ENCODE measurements around the gene PEPD.

Gene PEPD

DNA sequence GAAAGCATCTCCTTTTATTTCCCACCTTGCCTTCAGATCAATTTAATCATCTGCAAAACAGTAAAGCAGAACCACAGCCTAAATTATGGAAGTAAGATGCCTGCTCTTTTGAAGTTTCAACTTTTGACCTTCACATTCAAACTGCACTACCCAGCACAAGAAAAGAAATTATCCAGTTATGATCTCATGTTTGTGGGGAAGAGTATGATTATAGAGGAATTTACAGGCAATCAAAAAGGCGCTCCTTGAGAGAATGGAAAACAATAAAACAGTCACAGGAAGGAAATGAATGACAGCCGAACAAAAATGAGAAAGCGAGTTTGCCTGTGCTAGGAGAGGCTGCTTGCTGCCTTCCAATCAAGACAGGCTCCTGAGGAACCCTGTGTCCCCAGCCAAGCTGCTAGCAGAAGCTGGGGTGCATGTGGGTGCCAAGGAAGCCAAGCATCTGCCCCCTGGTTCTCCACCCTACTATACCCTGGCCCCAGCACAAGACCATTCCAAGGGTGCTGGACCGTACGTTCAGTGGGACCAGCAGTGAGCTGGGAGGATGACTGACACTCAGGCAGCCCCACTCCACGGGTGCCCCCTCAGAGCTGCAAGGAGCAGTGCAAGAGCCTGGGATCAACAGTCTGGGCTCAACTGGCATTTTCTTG is 47.8 kb downstream of the PEPD start:
- DNase-seq (ENCODE audit: low read depth in 2 of 2, low spot score in 1 of 2): no peak

DNA sequence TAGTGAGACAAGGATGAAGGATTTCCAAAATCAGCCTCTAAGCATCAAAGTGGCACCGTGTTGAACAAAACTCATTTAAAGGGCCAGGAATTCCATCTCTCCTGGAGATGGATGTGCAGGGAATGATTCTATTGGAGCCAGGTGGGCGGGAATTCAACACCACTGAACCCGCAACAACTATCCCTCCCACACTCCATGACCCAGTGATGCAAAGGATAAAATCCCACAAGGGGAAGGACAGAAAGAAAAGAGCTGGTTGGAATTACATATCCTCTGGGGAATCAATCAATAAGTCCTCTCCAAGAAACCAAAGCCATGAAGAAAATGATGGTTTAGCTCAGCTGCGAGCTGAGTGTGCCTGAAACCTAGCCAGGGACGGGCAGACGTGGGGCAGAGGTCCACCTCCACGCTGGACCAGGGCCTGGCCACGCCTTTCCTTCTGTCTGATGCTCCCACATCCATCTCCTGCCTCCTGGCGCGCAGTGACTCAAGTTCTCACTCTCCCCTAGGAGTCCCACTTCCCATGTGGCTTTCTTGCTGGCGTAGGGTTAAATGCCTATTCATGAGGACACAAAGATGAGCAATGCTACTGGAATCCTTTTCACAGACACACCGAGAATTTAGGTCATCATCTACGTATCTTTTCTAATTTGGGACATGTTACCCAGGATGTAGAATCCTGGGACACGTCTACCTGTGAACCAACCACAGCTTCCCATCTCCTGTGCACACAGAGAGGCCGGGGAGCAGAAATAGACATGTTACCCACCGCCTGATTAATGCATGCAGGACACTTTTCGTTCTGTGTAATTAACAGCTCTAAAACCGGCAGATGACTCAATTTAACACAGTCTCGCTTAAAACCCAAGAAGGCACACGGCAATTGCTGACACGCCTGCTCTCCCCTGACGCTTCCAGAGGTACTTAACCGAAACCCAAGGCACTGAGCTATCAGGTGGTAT is 48.6 kb downstream of the PEPD start:
- no peak for DNase-seq (ENCODE audit: low read depth in 2 of 2, low spot score in 1 of 2)

DNA sequence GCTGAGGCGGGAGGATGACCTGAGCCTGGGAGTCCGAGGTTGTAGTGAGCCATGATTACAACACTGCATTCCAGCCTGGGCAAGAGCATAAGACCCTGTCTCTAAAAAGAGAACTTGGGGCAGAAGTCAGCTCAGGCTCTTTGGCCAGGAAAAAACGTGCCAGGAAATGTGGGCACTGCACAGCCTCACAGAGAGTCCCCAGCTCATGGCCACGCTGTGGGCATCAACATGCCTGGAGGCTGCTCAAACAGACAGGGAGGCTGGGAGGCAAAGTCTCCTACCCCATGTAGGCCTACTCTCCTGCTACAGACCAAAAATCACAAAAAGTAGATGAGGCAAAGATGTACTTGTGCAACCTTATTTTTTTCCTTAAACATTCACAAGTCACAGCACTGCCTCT is 49.4 kb downstream of the PEPD start:
- DNase-seq (ENCODE audit: low read depth in 2 of 2, low spot score in 1 of 2): no peak

DNA sequence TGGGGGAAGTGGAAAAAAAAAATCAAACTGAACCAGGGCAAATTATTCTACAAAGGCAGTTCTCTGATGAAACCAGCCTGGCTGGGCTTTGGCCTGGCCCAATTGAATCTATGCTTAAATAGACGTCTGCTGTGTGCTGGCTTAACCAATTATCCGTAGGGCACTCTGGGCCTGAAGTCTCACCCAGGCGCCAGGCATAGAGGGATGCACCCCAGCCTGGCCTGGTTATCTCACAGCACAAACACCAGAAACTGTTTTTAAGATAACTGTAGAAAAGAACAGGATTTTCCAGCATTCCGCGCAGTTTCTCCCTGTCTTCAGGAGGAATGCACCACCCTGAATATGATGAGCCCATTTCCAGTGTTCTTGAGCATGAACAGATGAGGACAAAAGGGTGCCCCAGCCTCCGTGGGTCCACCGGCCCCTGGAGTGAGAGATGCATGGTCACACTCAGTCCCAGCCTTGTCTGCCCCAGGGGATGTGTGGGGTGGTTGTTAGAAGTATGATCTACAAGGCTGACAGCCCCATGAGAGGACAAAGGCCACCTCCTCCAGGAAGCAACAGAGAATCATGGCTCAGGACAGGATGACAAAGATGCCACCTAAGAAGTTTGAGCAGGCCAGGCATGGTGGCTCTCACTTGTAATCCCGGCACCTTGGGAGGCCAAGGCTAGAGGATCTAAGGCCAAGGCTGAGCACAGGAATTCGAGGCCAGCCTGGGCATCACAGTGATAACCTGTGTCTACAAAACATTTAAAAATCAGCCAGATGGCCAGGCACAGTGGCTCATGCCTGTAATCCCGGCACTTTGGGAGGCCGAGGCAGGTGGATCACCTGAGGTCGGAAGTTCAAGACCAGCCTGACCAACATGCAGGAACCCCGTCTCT is 50.2 kb downstream of the PEPD start:
- DNase-seq (ENCODE audit: low read depth in 2 of 2, low spot score in 1 of 2): no peak

DNA sequence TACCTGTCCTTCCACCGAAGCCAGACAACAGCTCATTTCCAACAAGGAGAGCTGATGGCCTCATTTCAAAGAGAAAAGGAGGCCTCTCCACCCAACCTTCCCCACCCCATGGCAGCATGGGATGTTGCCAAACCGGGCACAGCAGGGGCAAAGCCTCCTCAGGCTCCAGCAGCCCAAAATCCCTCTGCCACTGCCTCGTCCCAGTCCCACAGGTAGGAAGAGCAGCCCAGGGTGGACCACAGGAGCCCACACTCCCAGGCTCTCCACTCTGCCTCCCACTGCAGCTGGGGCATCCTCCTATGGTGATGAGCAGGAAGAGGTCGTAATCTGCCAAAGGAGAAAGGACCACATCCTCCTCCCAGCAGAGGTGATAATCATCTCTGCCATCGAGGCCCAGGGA is 50.9 kb downstream of the PEPD start:
- no peak for DNase-seq (ENCODE audit: low read depth in 2 of 2, low spot score in 1 of 2)

DNA sequence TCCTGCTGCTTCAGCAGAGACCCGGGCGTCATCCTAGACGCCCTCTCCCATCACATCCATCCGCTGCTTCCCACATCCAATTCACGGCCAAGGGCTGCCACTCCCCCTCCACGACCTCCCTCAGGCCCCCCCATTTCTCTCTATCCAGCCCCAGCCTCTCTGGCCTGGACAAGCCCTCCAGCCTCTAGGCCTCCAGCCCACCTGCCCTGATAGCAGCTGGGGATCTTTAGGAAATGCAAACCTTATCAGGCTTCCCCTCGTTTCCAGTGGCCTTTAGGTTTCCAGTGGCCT is 51.6 kb downstream of the PEPD start:
- DNase-seq (ENCODE audit: low read depth in 2 of 2, low spot score in 1 of 2): no peak

DNA sequence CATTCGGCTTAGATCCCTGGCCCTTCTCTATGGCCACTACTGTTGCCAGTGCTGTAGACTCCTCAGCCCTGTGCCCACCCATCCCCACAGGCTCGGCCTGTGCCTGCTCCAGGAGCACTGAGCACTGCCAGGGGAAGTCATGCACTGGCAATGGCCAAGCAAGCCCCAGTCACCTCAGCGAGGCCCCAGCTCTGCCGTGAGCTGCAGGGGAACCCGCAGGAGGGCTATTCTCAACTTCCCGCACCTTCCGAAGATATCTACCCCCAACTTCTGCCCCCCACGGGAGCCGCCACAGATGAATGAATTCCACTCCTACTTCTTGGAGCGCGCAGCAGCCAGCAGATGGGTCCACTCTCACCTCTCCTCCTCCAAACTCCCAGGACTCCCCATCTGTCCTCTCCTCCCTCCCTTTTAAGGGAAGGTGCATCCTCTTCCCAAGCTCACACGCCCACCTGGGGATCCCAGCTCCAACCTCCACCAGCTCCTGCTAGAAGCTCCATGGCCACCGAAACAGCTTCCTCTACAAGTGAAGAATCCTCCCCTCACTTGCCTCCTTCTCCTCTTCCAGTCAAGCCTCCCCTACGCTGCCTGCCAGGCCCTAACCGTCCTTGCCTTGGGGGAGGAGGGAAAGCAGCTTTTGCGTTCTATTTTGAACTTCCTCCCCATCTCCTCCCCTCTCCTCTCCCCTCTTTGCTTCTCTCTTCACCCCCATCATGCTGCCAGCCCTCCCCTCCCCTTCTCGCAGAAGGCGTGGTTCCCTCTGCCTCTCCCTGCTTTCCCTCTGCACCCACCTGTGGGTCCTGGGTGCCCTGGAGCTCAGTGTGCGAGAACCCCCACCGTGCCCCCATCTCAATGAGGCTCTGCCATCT is 52.2 kb downstream of the PEPD start:
- DNase-seq (ENCODE audit: low read depth in 2 of 2, low spot score in 1 of 2): no peak

DNA sequence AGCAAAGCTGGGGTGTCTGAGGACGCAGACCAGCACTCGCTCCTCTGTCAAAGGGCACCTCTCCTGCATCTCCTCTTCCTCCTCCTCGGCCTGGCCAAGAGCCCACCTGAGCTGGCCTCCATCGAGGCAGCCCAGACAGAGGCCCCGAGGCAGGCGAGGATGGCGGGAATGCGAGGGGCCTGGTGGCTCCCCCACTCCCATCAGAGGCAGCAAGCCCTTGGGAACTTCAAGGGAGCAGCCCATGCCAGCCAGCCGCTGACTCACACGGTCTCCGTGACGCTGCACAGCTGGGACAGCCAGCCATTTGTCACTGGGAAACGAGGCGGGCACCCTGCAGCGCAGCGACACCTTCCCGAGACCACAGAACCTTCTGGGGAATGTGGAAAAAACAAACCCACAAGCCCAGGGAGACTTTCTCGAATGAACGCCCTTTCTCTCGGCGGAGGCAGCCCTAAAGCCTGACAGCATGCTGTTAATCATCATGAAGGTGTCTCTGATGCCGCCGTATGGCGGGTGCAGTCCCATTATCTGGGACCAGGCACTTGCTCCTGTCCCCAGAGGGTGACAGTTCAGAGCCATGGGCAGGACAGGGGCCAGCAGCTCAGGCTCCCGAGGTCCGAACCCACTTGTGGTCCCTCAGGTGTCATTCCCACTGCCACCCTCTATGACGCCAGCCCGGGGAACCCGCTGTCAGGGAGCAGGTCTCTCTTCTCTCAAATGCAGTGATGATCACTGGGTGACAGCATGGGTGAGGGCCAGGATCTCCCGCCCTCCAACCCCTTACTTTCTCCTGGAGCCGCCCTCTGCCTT is 53.0 kb downstream of the PEPD start:
- DNase-seq (ENCODE audit: low read depth in 2 of 2, low spot score in 1 of 2): no peak

DNA sequence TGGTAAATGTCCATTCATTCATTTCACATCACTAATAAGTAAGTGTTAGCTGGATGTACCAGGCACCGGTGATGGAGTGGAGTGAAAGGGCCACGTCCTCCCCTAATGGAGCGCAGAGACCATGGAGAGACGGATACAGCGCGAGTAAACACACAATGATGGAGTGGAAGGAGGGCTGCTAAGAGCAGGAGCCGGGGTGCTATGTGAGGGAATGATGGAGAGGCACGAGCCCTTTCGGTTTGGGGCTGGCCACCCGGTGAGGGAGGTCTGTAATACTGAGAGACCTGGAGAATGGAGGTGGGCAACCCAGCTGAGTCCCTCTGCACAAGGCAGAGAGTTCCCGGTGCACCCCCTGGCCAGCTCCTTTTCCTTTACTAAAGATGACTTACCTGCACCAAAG is 53.7 kb downstream of the PEPD start:
- DNase-seq (ENCODE audit: low read depth in 2 of 2, low spot score in 1 of 2): no peak

DNA sequence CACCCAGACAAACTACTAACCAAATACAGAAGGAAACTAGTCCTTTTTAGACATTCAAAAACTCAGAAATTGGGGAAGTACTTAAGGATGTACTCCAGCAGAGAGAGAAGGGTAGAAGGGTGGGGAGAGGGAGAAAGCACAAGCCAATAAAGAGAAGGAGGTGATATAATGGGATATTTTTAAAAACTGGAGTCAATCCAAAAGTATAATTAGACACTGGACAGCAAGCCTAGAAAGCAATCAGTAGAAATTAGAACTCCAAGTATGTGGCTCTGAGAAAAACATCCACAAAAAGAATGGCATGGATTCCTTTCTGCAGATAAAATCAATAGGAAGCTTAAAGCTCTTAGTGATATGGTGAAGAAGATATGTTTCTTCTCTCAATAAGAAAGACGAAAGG is 55.8 kb downstream of the PEPD start:
- DNase-seq (ENCODE audit: low read depth in 2 of 2, low spot score in 1 of 2): no peak

DNA sequence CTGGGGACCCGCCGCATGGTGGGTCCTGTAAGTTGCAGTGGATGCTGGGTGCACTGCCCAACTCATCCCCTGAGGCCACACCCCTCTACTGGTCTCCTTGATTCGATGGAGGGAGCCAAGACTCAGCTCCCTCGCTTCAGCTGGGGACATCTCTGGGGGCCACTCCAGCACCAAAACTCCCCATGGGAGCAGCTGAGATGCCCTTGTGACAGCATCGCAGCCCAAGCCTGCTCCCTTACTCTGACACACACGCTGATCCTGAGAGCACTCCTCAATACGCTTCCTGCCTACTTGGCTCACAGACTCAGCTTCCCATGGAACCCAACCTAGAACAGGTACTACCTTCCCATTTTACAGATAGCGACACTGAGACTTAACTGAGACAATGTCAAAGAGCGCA is 56.2 kb downstream of the PEPD start:
- no peak for DNase-seq (ENCODE audit: low read depth in 2 of 2, low spot score in 1 of 2)

DNA sequence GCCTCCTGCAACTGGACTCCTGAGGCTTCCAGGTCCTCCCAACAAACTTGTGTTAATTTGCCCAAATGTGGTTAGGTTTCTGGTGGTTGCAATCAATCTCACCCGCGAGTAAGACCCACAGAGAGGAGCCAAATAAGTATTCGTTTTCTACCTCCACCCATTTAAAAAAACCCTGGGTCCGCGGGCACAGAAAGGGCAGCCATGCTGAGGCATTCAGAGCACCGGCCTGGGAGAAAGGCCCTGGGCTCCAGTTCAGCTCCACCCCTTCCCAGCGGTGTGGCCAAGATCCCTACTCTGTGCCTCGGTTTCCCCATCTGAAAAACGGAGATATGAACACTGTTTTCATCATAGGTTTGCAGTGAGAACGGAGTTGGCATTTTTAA is 56.9 kb downstream of the PEPD start:
- no peak for DNase-seq (ENCODE audit: low read depth in 2 of 2, low spot score in 1 of 2)

DNA sequence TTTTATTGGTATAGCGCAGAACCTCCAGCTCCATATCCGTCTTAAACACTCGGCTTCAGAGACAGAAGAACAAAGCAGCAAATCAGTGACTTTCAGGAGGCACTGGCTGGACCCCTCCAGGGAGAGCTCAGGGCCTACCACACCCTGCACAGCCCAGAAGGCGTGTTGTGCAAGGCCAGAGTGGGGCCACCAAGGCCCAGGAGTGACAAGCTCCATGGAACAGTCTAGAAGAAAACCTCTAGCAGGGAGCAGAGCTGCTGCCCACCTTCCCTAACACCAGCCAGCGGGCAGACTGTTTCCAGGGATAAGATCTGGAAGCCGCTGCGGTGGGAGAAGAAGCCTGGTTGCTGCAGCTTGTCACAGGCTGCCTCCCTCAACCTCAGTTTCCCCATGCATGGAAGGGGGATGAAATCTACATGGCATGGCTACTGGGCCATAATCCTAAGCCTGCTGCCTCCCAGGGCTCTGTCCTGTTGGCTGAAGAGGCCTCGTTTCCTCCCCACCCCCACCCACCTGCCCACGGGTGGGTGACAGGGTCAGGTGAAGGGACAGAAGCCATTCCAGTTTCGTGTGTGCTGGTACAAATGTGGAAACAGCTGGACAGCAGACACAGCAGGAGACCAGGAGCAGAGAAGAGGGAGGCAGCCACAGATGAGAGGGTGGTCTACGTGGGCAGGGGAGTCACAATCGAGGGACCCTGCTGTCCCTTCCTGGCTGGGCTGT is 57.4 kb downstream of the PEPD start:
- DNase-seq (ENCODE audit: low read depth in 2 of 2, low spot score in 1 of 2): no peak

DNA sequence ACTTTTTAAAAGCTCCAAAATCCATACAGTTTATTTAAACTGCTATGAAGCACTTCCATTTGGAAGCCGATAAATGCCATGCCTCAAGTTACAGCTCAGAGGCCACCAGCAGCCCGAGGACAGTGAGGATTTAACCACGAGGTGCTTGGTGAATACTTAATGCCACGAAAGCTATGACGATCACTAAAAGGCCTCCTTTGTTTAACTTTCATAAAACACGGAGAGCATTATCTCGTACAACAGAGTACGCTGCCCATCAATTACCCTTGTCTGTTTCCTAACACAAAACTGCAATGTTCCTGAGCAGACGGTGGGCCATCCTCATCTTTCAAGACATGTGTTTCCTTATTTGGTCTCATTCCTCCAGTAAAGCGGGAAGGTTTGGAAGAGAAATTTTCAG is 58.4 kb downstream of the PEPD start:
- no peak for DNase-seq (ENCODE audit: low read depth in 2 of 2, low spot score in 1 of 2)

DNA sequence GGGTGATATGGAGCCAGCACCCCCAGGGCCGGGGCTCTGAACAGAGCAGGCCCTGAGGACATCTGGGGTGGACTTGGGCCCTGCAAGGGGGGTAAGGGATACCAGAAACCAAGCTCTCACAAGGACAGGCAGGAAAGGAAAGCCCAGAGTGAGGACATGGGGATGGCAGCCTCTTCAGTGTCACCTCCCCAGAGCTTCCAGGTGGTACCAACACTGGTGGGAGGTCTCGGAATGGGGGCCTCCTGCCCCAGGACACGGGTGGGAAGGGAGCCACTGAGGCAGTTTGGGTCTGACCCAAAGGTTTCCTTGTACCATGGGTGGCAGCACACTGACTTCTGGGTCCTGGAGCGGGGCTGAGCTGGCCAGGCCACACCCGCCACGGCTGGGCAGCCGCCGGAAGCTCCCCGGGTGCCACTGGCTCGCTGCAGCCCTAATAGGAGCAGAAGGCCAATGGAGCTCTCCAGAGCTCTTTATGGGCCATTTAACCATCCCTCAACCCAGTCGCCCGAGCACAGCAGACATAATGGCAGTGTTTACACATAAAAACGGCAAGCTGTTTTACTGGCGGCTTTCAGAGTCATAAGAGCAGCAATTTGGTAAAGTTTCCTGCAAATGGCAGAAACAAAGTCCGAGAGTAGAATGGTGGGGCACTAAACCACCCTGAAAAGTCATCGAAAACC is 59.3 kb downstream of the PEPD start:
- DNase-seq (ENCODE audit: low read depth in 2 of 2, low spot score in 1 of 2): no peak

DNA sequence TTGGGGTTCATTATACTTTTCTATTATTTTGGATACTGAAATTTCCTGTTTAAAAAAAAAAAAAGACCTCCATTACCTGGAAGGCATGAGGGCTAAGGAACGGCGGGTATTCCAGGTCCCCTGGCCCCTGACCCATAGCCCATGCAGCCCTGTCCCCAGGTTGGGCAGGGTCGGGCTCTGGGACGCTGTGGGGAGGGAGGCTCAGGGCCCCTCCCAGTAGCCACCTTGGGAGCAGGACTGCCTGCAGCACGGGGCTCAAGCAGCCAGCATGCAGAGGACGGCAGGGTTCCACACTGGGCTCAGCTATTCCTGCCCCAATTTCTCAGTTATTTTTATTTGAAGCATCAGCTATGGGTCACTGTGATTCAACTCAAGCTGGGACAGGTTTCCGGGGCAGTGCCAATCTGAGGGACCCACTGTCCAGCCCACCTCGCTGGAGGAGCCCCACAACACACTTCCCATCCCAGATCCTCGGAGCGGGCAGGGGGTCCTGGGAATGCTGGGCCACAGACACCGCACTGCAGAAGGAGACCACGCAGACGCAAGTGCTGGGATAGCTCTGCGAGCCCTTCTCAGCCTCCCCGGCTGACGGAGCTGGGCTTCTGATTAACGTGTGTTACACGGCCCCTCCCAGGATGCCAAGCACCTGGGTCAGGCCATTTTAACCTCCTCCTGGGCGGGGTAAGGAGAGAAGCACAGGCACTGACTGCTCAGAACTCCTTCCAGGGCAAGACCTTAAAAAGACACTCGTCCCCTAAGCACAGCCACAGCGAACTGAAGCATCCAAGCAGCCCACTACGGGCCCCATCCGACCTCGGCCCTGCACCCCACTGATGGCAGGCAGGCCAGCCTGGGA is 60.1 kb downstream of the PEPD start:
- DNase-seq (ENCODE audit: low read depth in 2 of 2, low spot score in 1 of 2): no peak

DNA sequence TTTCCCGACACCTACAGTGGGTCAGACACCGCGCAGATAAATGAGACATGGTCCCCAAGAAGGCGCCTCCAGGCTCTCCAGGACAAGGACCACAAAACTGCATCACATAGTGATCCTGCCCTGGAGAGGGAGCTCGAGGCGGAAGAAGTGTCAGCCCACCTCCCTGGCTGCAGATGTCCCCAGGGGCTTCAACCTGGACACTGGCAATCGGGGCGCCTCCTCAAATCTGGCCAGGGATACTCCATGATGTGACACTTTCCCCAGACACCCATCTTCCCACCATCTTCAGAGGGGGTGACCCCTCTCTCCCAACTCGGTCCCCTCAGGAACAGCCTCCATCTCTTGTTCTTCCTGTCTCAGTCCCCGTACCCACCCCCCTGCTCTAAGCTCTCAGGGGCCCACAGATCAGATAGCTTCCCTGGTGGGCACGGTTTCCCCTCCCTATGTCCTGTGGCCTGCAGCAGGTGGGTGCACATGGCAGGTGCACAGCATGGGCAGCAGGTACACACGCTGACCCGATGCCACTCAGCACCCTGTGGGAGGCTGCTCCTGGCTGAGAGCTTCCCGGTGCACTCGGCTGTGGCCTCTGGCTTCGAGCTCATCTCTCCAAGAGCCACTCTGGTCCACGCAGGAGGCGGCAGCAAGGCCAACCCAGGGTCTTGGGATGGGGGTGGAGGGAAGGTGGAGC is 61.2 kb downstream of the PEPD start:
- DNase-seq (ENCODE audit: low read depth in 2 of 2, low spot score in 1 of 2): no peak
